Ramos (cell line): ENCODE data around the gene CHKA.

Experiments used
- in situ Hi-C: fragments of 300-500 bp; cut with MboI; formaldehyde crosslinking; loops from one replicate; pipeline ENCODE4 v1.14.3; 2022; ENCODE audit warnings: low sequenced_read_pairs; ENCODE audit not compliant: unreplicated experiment

The CHKA gene

DNA sequence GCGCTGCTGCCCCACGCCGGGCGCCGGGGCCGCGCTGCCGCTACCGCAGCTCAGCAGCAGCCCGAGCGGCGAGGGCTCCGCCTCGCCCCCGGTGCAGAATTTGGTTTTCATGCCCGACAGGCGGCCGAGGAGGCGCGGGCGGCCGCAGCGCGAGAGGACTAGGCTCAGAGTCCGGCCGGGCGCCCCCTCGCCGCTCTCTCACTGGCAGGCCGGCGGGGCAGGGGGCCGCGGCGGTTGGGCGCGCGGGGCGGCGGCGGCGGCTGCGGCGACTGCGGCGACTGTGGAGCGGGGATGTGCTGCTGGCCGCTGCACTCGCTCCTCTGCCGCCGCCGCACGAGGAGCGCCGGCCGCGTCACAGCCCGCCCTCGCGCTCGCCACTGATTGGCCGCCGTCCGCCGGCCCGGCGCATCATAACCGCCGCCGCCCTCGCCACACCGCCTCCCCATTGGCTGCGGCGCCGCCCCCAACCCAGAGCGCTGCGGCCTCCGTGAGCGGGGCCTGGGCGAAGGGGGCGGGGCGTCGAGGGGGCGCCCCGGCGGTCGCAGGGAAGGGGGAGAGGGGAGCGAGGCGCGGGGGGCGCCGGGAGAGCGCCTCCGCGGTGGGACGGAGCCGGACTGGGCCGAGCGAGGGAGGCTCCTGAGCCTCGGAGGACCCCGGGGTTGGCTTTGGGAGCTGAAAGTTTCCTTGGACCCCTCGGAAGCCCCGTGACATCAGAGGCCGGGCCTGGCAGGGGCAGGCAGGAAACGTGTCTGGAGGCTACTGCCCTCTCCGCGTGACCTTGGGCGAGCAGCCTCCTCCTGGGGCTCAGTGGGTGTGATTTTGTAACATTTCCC, at the start of gene CHKA:
TSS of gene CHKA (minus strand) at position 322 of the 833 bp plus-strand sequence. CDS start at position 111, 211 bp downstream.
- in situ Hi-C loops = no loop called here

DNA sequence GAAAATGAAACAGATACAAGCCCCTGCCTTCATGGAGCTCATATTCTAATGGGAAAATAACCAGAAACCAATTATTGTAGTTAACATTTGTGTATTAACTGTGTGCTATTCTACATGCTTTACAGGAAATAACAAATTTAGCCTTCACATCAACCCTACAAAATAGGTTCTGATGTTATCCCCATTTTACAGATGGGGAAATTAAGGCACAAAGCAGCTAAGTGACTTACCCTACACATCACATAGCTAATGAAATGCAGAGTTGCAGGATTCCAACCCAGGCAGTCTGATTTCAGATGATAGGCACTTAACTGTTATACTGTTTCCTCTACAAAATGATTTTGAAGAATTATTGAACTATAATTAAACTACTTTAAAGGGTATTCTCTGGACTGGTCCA, 48.3 kb upstream of the CHKA start:
- in situ Hi-C loops = no loop called here

DNA sequence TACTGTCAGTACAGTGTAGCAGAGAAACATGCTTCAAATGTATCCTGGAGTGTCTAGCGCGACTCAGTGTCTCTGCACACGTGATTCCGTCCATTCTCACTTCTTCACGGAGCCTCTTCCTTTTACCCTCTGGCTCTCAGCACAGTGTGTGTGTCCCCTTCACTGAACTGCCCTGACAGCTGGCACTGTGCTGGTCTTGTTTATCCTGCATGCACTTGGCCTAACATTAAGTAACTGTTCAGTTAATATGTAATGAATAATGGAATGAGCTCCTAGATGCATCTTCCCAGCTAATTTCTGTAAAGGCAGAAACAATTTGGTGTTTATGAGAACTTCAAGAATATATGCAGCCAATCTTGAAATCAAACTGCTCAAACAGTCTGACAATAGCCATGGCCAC, 47.5 kb upstream of the CHKA start:
- in situ Hi-C loops = no loop called here

DNA sequence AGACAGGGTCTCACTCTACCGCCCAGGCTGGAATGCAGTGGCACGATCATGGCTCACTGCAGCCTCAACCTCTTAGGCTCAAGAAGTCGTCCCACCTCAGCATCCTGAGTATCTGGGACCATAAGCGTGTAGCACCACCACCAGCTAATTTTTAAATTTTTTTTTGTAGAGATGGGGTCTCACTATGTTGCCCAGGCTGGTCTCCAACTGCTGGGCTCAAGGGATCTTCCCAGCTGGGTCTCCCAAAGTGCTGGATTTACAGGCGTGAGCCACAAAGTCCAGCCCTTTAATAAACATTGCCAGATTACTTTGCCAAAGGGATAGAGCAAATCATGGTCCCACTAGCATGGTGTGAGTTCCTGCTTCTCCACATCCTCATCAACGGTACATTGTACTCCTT, 46.3 kb upstream of the CHKA start:
- in situ Hi-C loops = no loop called here

DNA sequence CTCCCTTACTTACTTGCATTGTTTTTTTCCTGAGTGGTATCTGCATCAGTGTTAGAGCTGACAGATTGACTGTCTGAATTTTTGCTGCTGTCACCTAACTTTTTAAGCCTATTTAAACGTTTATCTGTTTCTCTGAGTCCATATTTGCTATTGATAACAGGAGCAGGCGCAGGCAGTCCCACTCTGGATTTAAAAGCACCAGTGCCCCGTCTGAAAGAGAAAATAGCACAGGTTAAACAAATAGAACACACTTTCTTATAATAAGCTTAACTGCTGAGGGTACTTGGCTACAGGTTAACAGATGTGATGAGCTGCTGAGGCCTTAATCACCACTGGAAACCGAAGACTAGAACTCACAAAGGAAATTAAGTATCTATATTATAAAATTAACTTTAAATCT, 45.8 kb upstream of the CHKA start:
- in situ Hi-C loops = no loop called here

DNA sequence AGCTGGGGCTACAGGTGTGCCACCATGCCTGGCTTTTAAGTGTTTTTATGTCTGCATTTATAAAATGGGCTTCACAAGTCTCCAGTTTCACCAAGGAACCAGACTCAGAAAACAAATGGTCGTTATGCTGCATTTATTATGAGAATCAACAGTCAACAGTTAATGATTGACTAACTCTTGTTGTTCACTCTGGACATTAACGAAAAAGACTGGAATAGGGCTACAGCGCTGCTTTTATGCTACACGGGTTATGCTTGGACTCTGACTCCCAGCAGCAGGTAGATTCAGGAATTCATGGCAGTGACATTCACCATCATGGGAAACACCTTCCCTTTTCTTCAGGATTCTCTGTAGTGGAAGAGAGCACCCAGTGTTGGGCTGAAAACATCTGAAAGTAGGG, 44.4 kb upstream of the CHKA start:
- in situ Hi-C loops = no loop called here

DNA sequence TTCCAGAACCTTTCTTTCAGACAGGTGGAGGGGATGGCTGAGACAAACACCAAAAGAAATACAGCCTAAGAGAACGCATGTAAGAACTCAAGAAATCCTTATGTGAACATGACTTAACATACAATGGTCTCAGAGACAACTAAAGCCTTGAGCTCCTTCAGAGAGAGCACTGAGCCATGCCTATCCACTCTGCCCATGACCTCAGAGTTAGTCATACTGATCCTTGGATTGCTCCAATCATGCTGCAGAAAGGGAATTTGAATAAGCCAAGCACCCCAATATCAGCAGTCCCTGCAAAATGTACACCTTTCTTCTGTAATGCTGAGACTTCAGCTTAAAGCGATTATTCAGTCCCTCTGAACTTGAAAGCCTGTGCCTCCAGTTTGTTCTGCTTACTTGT, 43.2 kb upstream of the CHKA start:
- in situ Hi-C loops = no loop called here

DNA sequence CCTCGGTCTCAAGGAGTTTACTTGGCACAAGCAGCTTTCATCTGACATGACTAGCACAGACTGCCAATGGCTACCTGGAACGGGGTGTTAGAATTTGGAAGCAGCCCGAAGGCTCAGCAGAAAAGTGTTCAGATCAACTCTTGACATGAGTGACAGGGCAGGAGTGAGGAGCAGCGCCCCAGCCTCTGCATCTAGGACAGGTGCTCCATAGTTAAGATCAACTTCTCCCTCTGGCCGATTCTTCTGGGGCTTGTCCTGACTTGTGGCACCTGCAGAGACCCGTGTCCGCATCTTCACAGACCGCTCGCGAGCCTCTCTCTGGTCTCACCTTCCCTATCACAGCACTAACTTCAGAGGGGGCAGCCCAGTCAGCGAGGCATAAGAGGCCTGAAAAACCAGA, 42.5 kb upstream of the CHKA start:
- in situ Hi-C loops = no loop called here

DNA sequence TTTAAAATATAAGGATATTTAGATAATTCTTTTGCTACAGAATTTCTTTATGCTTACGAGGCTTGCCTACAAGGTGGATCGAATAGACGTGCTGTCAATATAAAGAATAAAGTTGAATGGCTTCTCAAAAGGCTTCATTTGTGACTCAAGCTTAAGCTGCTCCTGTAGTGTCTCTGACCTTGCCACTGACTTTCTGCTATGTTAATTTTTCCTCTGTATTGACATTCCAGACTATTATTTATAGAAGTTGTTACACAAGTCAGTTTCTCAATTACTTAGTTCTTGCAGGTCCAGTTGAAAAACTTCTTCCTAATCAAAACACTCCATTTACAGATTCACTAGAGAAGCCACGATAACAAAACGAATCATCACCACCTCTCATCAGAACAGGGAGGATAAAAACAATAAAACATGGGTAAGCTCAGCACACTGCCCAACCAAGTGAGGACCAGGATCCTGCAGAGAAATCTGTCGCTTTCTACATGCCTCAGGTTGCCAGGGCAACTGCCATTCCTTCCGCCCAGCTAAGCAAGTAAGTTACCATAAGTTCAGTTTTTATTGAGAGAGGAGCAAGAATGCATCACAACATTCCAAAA, 39.0 kb upstream of the CHKA start:
- in situ Hi-C loops = no loop called here

DNA sequence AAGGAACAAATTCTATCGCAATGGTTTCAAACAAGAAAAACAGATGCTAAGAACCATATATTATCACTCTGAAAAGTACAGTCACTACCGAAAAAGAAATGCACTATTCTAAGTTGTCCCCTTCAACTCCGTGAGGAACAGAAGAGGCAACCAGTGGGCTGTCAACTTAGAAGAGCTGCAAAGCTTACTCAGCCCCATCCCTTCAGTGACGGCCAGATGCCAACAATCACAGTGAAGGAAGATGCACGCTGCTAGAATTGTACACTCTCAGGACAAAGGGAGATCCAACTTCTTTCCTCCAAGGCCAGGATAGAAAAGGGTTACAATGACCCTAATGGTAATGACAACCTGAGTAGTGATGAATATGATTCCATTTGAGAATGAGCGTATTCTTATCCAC, 38.5 kb upstream of the CHKA start:
- in situ Hi-C loops = no loop called here

DNA sequence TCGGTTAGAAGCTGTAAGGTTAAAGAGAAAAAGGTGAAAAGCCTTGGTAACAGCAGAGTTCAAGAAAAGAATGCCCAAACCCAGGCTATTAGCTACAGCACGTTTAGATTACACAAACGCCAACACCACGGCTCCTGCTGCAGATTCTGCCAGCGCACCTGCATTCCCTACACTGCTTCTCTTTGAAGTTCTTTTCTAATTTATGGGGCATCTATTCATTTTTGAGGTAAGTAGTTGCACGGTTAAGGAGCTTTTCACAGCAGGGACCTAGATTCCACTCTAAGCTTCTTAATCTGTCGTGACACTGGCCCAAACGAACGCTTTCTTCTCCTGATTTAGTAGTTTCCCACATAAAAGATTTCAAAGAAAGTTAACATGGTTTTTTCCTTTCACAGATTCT, 38.0 kb upstream of the CHKA start:
- in situ Hi-C loops = no loop called here

DNA sequence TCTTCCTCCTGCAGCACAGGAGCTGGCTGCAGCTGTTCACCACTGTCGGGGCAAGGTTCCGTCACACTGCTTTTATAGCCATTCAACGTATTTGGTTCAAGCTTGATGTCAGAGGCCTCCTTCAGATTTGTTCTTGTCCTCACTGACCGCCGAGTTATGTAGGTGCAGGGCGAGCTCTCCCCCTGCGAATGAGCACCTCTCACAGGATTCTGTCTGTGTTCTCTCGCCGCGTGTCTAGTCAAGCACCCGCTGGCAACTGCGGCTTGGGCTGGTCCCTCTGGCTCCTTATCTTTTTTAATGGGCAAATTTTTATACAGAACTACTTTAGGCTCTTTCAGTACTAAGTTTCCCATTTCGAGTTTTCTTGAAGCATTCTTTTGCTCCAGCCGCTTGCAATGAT, 37.4 kb upstream of the CHKA start:
- in situ Hi-C loops = no loop called here

DNA sequence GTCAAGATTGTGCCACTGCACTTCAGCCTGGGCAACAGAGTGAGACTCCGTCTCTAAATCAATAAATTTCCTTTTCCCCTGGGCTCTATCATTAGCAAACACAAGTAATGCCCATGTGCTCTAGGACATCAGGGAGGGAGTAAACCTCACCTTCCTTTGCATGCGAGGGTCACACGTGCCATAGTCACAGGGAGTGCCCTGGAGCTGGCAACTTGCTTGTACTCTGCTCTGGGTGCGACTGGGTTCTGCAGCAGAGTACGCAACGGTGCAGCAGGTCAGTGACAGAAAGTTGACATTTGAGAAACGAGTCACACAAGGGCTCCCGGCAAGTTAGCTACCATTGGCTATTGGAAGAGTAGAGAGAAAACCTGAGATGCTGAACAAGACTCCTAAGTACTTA, 32.6 kb upstream of the CHKA start:
- in situ Hi-C loops = no loop called here

DNA sequence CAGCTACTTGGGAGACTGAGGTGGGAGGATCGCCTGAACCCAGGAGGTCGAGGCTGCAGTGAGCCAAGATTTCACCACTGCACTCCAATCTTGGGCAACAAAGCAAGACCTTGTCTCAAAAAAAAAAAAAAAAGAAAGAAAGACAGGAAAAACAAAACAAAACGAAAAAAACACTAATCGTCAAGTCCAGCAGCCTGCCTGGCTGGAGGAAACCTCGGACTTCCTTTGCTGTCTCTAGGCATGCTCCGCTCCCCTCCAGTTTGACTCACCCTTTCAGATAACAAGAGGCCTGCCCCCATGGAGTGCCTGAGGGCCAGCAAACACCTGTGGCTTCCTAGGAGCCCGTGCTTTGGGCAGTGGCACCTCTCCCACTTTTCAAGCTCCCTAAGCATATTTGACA, 28.8 kb upstream of the CHKA start:
- in situ Hi-C loops = no loop called here

DNA sequence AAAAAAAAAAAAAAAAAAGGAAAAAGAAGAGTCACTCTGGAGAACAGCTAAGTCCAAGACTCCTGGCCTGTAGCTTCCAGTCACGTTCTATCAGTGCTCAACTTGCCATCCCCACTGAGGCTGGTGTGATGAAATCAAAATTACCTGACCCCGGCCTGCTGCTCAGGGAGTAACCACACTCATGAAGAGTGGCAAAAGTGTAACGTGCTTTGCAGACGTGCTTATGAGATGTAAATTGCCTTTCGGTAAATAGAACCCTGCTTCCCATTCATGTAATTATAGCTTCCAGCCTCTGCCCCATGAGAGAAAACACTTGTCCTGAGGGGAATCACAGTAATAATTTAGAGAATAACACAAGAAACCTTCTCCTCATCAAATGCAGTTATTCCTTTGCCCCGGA, 28.2 kb upstream of the CHKA start:
- in situ Hi-C loops = no loop called here

DNA sequence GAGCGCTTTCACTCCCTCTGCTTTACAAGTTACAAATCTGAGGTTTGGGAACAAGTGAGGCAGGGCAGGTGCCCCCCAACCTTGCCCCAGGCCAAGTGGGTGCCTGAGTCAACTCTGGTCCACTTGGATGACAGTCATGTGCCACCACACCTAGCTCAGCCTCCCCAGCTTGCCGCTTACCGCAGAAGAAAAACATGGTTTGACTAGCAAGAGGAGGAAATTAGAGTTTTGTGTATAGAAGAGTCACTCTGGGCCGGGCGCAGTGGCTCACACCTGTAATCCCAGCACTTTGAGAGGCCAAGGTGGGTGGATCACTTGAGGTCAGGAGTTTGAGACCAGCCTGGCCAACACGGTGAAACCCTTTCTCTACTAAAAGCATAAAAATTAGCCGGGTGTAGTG, 27.7 kb upstream of the CHKA start:
- in situ Hi-C loops = no loop called here

DNA sequence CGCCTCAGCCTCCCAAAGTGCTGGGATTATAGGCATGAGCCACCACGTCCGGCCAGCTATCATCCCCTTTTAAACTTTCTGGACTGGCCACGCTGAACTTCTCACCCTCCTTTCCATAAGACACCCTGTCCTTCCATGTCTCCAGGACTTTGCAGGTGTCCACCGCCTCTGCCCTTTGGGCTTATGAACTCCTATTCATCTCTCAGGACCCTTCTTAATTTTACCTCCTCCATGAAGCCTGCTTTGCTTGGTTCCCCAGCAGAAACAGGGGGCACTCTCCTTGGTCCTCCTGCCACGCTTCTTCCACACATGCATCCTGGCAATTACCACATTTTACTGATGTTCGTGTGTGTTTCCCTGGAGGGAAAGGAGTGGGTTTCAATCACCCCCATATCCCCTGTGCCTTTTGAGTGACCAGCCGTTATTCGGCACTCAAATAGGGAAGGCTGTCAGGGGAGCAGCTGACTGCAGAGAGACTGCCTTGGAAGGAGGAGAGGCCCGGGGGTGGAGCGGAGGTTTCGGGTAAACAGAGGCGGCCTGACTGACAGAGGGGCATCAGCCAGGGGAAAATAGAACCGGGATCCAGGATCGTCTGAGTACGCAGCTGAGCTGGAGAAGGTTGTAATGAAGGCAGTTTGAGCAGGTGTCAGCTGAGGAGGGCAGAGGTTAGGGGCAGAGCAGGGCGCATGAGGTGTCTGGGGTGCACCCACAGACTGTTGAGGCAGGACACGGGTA, 27.1 kb upstream of the CHKA start:
- in situ Hi-C loops = no loop called here

DNA sequence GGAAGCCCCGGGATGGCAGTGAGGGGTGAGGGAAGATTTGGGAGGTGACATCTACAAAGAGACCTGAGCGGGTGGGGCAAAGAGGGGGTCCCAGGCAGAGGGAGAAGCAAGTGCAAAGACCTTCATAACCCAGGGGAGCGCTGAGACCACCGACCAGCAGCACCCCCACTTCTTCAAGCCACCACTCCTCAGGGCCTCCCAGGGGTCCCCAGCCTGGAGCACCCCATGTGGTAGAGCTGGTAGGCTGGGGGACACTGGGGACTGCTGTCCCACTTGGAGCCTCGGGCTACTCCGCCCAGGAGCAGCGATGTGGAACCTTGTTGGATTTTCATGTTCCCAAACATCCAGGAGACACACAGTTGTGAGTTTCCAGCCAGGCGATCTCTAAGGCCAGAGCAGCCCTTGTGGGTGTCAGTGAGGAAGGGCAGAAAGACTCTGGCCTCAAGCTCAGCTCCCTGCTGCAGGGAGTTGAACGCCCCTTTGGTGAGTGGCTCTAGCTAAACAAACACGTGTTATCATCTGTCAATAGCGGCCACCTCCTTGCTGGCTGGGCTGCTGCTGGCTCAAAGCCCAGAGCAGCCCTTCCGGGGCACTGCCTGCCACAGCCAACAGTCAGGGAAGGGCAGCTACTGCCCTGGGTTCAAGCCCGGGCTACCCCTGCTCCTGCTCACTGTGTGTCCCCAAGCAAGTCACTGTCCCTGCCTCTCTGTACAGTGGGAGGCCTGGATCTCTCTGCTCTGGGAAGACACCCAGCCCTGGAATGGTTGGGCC, 25.7 kb upstream of the CHKA start:
- in situ Hi-C loops = no loop called here

DNA sequence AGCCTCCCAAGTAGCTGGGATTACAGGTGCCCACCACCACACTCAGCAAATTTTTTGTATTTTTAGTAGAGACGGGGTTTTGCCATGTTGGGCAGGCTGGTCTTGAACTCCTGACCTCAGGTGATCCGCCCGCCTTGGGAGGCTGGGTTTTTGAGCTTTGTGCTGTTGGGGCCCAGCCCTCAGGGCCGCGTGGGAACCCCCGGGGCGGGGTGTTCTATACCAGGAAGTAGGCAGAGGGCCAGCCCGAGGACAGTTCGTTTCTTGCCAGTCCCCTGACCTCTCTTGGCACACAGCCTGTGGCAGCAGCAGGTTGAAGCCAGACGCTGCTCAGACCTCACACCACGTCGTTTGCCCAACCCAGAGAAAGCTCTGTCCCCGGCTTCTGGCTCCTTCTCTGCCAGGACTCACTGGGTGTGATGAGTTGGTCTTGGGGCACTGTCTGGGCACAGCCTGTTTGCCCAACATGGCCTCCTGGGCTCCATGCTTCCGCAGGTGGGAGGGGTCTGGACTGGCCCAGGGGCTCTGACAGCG, 24.9 kb upstream of the CHKA start:
- in situ Hi-C loops = no loop called here

DNA sequence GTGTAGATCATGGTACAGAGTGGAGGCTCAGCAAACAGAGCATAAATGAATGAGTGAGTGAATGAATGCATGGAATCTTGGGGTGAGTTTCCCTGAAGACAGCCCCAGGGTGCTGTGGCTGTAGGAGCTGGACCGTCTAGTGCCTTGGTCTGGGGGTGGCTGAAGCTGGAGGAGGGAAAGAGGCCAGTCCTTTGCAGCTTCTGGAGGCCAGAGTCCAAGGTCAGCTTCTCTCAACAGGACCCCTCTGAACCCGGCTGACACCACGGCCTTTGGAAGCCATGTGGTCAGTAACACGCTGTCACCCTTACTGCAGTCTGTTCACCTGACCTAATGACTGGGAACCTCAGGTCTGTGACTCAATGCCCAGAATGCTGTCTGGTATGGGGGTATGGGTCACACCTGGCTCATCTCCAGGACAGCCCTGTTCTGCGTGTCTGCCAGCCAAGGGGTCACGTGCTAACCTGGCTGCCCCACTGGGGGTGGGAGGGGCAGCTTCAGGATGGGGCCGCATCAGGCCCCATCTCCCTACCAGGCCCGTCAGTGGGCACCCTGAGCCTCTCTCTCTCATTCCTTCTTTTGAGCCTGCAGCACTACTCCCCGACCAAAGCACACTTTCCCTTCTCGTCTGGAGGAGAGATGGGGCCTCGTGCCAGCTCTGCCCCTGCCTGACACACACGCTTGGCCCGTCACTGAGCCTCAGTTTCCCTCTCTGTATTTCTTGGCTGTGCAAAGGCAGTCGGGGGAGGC, 24.1 kb upstream of the CHKA start:
- in situ Hi-C loops = no loop called here
